ENCODE data around the gene SDF4. TPM values are rescaled to one million over a fixed set of nuclear protein-coding genes. Genes with fewer than 3 reads are reported as not detected.
A peak's percentile ranks its signal among the peaks of the same experiment; 100 is the strongest.

SDF4 gene
- total RNA-seq, 1 experiment from 2014 or later = 119 TPM

DNA sequence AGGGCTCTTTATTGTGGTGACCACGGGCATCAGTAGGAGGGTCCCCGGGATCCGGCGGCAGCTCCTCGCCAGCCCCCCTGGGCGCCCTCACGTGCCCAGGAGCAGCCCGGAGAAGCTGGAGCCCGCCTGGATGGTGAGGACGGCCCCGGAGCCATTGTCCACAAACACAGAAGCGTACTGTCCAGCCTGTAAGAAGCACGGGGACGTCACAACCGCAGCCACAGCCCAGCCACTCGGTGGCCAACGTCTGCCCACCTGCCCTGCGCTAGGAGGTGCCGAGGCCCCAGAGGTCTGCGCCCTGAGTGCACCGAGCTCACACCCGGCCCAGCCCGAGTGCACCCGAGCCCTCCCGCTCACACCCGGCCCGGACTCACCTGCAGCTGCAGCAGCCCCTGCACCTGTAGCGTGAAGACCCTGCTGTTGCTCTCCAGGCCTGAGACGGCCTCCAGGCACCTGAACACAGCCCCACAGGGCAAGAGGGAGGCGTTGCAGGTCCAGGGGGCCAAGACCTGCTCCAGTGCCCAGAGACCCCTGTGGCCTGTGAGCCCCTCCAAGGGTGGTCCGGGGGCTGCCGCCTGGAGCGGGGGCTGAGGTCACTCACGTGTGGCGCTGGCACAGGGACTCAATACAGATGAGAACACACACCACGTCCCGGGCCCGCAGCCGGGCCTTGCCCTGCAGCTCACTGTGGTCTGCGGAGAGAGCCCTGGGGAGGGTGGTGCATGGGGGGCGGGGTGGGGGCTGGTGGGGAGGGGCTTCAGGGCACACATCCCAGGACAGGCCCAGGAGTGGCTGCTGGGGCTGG lies 10.9 kb upstream of the SDF4 start:
- DNase-seq (ENCODE audit: low read depth) = no peak

DNA sequence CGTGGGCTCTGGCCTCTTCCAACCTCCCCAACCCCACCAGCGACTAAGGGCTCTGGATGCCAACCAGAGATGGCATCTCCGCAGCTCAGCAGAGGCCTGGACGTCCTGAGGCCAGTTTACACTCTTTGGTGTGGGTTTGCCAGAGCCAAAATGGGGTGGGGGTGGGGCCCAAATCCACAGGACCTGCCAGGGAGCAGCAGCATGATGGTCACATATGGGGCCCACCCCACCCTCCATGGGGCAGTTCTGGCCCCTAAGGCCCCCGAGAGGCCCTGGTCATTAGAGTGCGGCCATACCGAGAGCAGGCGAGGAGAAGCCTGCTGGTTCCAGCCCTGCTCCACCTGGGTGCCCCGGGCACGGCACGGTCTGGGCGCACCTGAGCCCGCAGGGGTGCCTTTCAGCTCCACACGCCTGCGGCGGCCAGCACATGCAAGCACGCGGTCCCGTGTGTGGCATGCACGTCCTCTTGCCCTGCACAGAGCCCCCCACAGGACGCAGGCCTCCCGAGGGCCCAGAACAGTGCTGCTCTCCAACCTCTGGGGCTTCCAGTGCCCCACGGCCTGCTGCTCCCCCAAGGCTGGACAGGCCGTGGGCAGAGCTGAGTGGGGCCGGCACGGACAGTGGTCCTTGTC lies 9.9 kb upstream of the SDF4 start:
- DNase-seq (ENCODE audit: low read depth) = no peak

DNA sequence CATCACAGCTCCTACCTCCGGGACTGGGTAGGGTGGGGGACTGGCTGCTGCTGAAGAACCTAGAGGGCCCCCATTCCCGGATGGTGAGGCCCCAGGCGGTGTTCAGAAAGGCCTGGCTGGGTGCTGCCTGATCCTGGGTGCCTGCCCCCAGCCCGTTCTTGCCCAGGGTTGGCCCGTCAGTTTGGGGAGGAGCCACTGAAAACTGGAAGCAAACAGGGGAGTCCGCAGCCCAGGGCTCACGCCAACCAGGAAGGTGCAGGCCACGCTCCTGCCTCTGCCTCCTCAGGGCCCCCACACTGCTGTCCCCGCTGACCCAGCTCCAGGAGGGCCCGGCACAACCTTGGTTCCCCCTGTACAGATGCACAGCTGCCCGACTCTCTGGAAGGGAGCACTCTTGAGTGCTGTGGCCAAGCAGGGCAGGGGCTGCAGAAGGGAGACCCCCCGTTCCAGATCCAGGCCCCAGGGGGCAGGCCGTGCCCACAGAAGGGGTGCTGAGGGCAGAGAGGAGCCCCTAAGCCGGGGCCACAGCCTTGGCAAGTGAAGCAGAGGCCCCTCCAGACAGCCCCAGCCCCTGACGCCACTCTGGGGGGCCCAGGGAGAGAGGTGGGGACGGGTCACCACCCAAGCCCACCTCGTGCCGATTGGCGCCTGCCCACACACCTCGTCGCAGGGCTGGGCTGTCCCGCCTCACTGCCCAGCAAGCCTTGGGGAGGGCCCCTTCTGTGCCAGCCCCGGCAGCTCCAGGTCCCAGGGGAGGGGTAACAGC lies 9.2 kb upstream of the SDF4 start:
- no peak for DNase-seq (ENCODE audit: low read depth)

DNA sequence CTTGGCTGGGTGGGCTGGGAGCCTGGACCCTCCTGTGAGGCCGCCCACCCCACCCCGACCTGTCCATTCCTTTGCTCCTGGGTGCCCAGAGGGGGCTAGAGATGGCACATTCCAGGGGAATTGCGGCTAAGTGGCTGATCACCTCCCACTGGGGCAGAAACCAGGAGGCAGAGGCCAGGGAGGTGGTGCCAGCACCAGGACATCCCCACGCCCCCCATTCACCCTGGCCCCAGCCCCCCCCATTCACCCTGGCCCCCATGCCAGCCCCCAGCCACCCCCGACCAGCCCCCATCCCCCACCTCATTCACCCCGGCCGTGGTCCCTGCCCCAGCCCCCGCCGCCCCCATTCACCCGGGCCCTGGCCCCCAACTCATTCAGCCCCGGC lies 8.5 kb upstream of the SDF4 start:
- DNase-seq (ENCODE audit: low read depth) = no peak

DNA sequence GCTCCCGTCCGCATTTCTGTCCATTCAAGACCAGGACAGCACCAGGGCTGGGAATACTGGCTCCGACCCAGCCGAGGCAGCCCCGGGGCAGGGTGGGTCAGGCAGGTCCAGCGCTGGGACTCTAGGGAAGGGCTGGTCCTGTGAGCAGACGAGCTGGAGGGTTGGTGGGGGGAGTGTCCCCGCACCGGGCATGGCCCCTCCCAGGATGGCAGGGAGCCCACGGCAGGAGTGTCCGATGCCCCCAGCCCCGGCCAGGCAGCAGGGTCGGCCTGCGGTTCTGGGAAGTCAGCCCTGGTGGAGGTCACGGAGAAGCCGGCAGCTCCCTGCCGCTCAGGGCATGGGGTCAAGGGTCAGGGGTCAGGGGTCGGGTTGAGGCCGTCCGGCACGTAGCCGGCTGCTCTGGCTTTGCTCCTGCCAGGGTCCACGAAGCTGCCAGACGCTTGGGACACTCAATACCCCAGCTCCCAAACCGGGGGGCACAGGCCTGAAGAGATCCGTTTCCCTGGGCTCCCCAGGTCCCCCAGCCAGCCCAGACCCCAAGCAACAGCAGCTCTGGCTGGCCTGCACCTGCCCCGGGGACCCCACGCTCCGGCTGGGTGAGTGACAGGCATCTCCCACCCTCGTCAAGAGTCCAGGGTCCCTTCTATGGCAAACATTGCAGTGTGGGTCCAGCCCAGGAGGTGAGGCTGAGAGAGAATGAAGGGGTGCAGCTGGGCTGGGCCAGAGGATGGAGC lies 8.0 kb upstream of the SDF4 start:
- no peak for DNase-seq (ENCODE audit: low read depth)

DNA sequence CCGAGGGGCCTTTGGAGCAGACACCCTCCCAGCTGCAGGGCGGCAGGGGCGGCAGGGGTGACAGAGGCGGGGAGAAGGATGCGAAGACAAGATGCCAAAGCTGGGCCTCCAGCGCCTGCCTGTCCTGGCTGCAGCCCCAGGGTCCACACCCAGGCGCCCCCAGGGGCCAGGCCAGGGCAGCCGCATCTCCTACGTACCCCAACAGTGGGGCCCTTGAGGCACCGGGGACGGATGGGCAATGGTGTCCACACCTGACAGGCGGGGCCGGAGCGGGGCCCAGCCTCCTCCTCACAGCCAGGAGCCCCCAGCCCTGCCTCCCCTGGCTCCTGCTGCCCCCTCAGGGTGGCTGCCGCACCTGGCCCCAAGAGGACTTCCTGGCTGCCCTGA lies 7.4 kb upstream of the SDF4 start:
- no peak for DNase-seq (ENCODE audit: low read depth)

DNA sequence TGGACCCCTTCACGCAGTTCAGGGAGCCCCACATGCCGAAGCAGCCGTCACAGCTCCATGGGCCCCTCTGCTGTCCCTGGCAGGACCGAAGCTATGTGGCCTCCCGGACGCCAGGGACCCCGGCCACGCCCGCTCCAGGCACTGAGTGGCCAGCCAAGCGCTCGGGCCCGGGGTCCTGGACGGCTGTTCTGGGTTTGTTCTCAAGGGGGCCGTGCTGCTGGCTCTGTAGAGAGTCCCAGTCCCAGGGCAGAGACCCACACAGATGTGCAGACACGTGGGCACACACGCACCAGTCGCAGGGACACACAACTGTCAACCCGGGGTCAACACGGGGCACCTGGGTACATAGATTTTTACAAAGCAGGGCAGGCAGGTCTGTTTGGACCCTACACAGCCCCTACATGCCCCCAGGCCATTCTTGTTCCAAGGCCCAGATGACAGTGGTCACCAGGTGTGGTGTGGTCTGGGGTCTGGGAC lies 6.9 kb upstream of the SDF4 start:
- no peak for DNase-seq (ENCODE audit: low read depth)

DNA sequence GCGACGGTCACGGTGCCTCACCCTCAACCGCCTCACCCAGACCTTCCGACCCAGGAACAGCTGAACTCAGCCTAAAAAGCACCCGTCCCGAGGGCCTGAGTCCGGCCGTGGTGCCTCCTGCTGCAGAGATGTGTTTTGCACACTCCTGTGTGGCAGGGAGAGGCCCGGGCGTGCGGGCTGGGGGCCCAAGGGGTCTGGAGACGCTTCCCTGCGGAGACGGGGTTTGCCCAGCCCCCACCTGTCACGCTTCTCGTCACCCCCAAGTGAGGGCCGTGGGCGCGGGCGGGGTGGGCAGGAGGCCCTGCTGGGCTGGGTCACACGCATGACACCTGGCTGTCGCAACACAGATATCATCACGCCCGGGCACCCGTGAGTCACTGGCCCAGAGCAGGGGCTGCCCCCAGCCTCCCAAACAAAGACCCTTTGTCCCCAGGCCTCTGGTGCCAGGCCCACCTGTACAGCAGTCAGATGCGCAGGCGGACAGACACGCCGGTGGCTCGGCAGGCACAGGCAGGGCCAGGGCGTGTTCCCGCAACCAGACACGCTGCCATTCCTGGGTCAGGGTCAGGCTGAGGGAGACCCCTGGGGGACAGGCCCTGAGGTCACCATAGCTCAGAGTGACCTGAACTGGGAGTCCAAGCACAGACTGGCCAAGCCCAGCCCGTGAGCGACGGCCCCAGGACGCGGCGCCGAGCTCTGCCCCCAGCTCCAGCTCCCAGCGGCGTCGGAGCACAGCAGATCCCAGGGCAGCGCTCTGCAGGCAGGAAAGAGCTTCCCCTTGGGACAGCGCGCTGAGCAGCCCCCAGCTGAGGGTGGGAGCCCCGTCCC lies 6.3 kb upstream of the SDF4 start:
- peak; percentile 42 for DNase-seq (ENCODE audit: low read depth)

DNA sequence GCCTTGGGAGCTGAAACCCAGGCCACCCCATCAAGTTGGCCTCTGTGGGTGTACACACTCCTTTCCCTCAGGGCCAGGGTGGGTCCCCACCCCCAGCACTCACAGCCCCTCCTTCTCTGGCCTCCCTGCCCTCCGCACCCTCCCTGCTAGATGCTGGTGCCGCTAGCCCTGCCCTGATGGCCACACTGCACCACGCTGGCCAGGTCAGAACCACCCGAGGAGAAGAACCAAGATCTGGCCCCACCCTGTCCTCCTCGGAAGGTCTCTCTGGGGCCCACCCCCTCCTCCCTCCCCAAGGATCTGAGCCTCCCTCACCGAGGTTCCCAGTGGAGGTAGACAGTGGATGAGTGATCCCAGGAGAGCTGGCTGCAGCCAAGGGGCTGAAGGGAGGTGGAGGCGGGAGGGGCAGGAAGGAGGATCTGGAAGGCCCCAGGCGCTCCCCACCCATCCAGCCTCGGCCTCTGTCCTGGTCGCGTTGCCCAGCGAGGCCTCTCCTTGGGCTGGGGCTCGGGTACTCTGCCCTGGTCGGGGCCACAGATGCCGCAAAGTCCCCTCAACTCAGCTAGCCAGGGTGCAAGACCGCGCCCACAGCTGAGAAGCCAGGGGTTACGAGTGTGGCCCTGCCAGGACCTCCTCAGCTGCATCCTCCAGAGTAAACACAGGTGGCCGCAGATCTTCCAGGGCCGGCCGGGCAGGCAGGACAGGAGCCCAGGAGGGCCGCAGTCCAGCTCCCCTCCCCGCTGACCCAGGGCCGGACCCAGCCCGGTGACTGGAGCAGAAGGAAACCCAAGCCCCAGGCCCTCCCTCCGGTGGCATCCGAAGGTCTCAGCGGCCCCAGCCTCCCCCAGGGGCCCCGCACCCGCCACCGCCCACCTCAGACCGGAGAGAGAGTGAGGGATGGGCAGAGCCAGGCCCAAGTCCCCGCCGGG lies 5.4 kb upstream of the SDF4 start:
- no peak for DNase-seq (ENCODE audit: low read depth)

DNA sequence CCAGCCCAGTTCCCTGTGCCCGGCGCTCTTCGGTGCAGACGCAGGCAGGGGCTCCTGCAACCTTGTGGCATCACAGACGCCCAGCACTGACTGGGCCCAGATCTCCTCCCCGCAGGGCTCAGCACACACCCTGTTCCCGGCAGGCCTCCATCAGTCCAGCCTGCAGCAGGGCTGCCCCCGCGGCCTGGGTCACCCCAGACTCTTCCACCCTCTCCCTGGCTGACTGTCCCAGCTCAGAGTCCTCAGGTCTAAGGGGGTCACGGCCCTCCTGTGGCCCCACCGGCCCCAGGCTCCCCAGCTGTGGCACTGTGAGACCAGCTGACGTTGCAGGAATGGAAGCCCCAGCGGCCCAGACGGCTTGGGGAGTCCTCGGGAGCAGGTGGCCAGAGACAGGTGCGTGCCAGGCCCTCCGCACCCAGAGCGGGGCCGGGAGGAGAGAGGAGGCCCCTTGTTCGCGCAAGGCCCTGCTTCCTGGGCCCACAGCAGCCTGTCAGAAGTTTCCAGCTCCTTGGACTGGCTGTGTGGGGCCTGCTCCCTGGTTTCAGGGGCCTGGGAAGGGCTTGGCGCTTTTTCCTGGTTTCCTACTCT lies 4.5 kb upstream of the SDF4 start:
- DNase-seq (ENCODE audit: low read depth) = no peak

DNA sequence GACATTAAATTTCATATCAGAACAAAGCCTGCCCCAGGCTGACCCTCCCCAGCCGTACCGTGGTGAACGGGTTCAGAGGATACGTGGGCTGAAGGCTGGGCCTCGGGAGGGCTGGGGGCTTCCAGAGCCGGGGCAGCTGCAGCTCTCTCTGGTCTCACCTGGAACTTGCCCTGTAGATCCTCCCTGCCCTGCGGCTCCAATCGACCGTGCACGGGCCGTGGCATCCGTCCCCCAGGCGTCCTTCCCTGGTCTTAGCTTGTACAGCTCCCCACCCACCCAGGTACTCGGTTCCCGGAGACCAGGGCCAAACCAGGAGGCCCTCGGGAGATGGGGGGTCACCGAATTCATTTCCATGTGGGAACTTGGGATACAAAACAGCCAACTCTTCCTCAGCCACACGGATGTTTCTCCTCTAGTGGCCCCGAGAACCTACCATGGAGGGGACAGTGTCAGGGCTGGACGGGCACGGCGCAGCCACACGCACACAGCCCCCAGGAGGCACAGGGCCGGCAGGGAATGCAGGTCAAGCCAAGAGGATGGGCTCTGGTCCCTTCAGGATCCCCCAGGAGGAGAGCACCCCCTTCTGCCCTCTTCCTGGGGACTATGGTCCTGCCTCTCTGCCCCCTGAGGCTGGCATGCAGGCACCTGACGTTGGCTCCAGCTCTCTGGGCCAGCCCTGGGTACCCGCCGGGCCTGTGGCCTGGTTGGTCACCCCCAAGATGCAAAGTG lies 3.4 kb upstream of the SDF4 start:
- DNase-seq (ENCODE audit: low read depth) = no peak

DNA sequence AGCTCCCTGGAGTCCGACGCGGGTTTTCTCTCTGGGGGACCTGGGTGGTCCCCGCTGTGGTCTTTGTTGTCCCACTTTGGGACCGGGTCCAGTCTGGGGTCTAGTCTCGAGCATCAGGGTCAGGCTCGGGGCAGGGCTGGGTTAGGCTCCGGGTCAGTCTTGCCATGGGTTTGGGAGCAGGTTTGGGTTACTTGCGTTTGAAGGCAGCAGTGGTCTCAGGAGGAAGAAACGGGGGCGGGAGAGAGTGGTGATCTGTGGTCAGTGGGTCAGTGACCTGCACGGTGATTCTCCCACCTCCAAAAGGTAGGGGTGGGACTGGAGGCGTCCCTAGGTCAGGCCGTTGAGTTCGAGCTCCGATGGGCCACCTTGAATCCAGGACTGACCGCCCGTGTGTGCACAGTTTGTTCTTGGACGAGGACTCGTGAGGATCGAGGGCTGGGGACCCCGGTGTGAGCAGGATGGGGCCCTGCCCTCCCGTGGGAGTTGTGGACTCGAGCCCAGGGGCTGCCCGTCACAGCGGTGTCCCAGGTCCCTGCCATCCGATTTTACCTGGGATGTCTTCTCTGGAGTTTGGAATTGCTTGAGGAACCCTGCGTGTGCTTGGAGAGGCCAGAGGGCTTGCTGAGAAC lies 2.5 kb upstream of the SDF4 start:
- DNase-seq (ENCODE audit: low read depth) = no peak

DNA sequence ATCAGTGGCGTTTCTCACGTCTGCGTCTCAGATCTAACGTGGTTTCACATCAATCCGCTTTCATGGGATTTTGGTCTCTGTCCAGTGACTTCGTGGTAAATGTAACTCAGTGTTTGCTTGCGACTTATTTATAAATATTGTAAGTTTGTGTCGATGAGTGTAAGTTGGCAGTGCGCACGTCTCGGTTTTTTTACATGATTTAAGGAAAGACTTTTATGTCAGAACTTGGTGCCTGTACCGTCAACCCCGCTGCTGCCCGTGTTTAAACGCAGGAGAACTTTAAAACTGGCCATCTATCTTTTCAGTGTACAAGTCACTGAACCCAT lies 1.7 kb upstream of the SDF4 start:
- DNase-seq (ENCODE audit: low read depth) = no peak

DNA sequence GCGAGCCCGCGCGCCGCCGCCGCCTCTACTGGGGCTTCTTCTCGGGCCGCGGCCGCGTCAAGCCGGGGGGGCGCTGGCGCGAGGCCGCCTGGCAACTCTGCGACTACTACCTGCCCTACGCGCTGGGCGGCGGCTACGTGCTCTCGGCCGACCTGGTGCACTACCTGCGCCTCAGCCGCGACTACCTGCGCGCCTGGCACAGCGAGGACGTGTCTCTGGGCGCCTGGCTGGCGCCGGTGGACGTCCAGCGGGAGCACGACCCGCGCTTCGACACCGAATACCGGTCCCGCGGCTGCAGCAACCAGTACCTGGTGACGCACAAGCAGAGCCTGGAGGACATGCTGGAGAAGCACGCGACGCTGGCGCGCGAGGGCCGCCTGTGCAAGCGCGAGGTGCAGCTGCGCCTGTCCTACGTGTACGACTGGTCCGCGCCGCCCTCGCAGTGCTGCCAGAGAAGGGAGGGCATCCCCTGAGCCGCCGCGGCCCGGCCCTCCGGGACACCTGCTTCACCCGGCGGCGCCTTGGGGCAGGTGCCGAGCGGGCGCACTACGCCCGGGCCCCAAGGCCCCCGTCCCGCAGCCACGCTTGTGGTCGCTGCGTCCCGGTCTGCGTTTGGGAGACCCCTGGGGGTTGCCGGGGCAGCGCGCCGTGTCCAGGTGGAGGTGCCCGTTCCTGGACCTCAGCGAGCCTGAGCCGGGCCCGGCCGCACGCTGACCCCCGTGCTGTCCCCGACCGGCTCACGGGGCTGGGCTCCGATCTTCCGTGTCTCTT lies 1.2 kb upstream of the SDF4 start:
- DNase-seq (ENCODE audit: low read depth) = no peak

DNA sequence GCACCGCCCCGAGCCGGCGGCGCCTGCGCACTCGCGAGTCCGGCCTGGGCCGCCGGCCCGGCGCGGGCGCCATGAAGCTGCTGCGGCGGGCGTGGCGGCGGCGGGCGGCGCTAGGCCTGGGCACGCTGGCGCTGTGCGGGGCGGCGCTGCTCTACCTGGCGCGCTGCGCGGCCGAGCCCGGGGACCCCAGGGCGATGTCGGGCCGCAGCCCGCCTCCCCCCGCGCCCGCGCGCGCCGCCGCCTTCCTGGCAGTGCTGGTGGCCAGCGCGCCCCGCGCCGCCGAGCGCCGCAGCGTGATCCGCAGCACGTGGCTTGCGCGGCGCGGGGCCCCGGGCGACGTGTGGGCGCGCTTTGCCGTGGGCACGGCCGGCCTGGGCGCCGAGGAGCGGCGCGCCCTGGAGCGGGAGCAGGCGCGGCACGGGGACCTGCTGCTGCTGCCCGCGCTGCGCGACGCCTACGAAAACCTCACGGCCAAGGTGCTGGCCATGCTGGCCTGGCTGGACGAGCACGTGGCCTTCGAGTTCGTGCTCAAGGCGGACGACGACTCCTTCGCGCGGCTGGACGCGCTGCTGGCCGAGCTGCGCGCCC lies 501 bp upstream of the SDF4 start, which contains the start of gene B3GALT6:
B3GALT6 (plus strand) TSS at position 30 of the 588 bp plus-strand sequence; CDS start at position 72, 42 bp downstream.
- no peak for DNase-seq (ENCODE audit: low read depth)

DNA sequence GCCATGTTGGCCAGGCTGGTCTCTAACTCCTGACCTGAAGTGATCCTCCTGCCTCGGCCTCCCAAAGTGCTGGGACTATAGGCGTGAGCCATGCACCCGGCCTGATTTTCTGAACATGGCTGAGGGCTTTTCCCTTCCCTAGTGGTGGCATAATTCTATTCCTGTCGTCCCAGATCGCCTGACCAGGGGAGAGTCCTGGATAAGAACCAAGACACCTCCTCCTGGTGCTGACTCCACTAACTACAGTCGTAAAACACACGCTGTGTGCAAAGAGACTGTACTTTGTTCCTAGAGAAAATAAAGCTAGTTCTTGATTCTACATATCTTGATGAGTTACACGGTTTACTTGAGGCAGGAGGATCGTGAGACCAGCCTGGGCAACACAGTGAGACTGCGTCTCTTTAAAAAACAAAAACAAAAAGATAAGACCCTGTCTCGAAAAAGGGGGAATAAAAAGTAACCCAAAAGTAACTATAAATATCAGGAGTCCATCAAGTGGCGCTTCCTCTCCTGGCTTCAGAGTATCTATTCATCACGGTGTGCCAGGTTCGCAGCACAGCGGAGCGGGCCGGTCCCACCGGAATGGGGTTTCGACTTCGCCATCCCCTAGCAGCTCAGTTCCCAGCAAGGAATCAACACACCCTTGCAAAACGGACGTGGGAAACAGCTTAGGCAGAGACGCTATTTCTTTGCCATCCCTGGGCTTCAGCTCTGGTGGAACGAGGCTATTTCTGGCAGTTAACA lies 973 bp downstream of the SDF4 start:
- peak; percentile 48 for DNase-seq (ENCODE audit: low read depth)

All from HT1080 (cell line).